Esophagus muscularis mucosa (tissue), 3 donors: ENCODE data around the gene C12orf57.

Experiments used
- CTCF ChIP-seq, 3 experiments: fragments of 200-600 bp in 2 of 3; fragments of 450-650 bp in 1 of 3; sonication (generic) in 2 of 3; IDR thresholded peaks; one replicate each; pipeline ENCODE4 v1.5.1; 2017 to 2019; ENCODE audit warnings: antibody characterized with exemption in 3 of 3, mild to moderate bottlenecking in 2 of 3, moderate library complexity in 1 of 3
- POLR2AphosphoS5 ChIP-seq, 2 donors: sonication (generic); formaldehyde crosslinking; IDR thresholded peaks; one replicate each; pipeline ENCODE4 v1.6.1; 2017; ENCODE audit warnings: antibody characterized with exemption in 2 of 2

DNA sequence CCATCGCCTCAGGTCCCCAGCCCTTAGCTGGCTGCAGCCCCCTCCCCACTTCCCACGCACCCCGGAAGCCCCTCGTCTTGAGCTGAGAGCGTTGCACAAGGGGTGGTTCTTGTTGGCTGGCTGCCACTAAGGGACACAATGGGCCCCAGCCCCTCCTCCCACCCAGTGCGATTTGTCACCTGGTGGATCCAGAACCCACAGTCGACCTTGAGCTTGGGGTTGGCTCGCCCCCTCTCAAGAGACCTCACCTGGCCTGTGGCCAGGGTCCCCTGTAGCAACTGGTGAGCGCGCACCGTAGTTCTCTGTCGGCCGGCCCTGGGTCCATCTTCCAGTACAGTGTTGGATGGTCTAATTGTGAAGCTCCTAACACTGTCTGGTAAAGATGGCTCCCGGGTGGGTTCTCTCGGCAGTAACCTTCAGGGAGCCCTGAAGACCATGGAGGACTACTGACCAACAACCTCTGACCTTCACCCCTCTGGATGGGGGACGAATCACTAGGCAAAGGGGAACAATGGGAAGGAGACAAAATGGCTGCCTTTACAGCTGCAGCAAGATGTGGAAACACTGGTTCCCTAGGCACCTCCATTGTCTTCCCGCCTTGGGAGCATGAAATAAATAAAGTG, 20.1 kb downstream of the C12orf57 start:
- TF ChIP-seq CTCF (IDR thresholded peaks at IDR 0.05) (no peak), POLR2AphosphoS5 (IDR thresholded peaks at IDR 0.05) (no peak)
